CD8-positive, alpha-beta memory T cell (primary cell): ENCODE data around the gene KRTAP29-1. TPM values are rescaled to one million over a fixed set of nuclear protein-coding genes. Genes with fewer than 3 reads are reported as not detected.
A peak's percentile ranks its signal among the peaks of the same experiment; 100 is the strongest.

Experiments used
- CTCF ChIA-PET: fragments of 350-600 bp; sonication (Branson Sonifier 250); formaldehyde crosslinking; loops from one replicate; lab custom pipeline; 2021; ENCODE audit warnings: antibody characterized with exemption; lab: Charles Lee
- POLR2A ChIA-PET: fragments of 350-600 bp; sonication (Branson Sonifier 250); formaldehyde crosslinking; loops from one replicate; lab custom pipeline; 2021; ENCODE audit warnings: antibody characterized with exemption; lab: Charles Lee
- DNase-seq, 5 donors: peaks; one replicate each; pipeline versions ENCODE4 v3.0.0 to v3.0.0-alpha.2; 2020 to 2022; ENCODE audit warnings: mixed read lengths in 1 of 5
- H3K27ac ChIP-seq: one replicate; pipeline ENCODE4 v1.7.0; 2013; ENCODE audit warnings: low read depth, mild to moderate bottlenecking, low read length, moderate library complexity
- H3K27me3 ChIP-seq: 2 replicates; pipeline ENCODE4 v1.7.0; 2013; ENCODE audit warnings: low read length, mild to moderate bottlenecking; ENCODE audit not compliant: insufficient read depth, poor library complexity, severe bottlenecking
- H3K36me3 ChIP-seq: 2 replicates; pipeline ENCODE4 v1.7.0; 2013; ENCODE audit warnings: mild to moderate bottlenecking, low read length, moderate library complexity; ENCODE audit not compliant: insufficient read depth
- H3K4me1 ChIP-seq: 2 replicates; pipeline ENCODE4 v1.7.0; 2013; ENCODE audit warnings: mild to moderate bottlenecking, low read length, moderate library complexity; ENCODE audit not compliant: insufficient read depth
- H3K4me3 ChIP-seq: 2 replicates; pipeline ENCODE4 v1.7.0; 2013; ENCODE audit warnings: mild to moderate bottlenecking, low read length
- H3K9me3 ChIP-seq: 2 replicates; pipeline ENCODE4 v1.7.0; 2013; ENCODE audit warnings: mild to moderate bottlenecking, low read length
- H3K27ac Mint-ChIP-seq, 8 donors: one replicate each; pipeline ENCODE4 v1.8.0; 2020 to 2021; ENCODE audit warnings: mixed read lengths in 8 of 8, mild to moderate bottlenecking in 6 of 8, inconsistent platforms in 3 of 8, moderate library complexity in 3 of 8
- H3K27me3 Mint-ChIP-seq, 2 donors: one replicate each; pipeline ENCODE4 v1.8.0; 2020 to 2021; ENCODE audit warnings: mixed read lengths in 2 of 2, mild to moderate bottlenecking in 1 of 2, moderate library complexity in 1 of 2
- H3K36me3 Mint-ChIP-seq, 3 donors: one replicate each; pipeline ENCODE4 v1.8.0; 2020 to 2021; ENCODE audit warnings: mixed read lengths in 3 of 3, inconsistent platforms in 1 of 3, mild to moderate bottlenecking in 1 of 3
- H3K4me1 Mint-ChIP-seq, 3 donors: one replicate each; pipeline ENCODE4 v1.8.0; 2020 to 2021; ENCODE audit warnings: mixed read lengths in 3 of 3, inconsistent platforms in 1 of 3, mild to moderate bottlenecking in 1 of 3
- H3K4me3 Mint-ChIP-seq, 7 donors: one replicate each; pipeline ENCODE4 v1.8.0; 2020 to 2021; ENCODE audit warnings: mixed read lengths in 7 of 7, mild to moderate bottlenecking in 6 of 7, moderate library complexity in 4 of 7, inconsistent platforms in 2 of 7
- H3K9me3 Mint-ChIP-seq, 5 donors: one replicate each; pipeline ENCODE4 v1.8.0; 2020 to 2022; ENCODE audit warnings: mixed read lengths in 5 of 5, mild to moderate bottlenecking in 3 of 5, moderate library complexity in 2 of 5, inconsistent platforms in 1 of 5
- polyA plus RNA-seq: library from polyadenylated mRNA; unstranded; fragments of 300-500 nt; fragmentation: Illumina TruSeq; gene quantifications from one replicate; pipeline ENCODE4 v1.2.3, GENCODE V29; 2021
- total RNA-seq, 2 experiments: library from RNA; stranded (reverse); gene quantifications; one replicate each; pipeline ENCODE4 v1.2.3, GENCODE V29; 2021

KRTAP29-1 gene
- total and polyA plus RNA-seq, 3 experiments from 2014 or later, result 0.22 TPM; not detected in 2

- Mint-ChIP-seq H3K4me3 (peak overlapping the region in 6 of 7 donors; percentile 40 to 85 (median 58)), H3K27ac (peak overlapping the region; percentile 26 to 90 (median 80)), H3K27me3 (no peaks in the 10 kb centered on the region), H3K36me3 (peaks cover 0 to 4% (median 0%) of the 10 kb centered on the region in 3 donors), H3K9me3 (no peaks in the 10 kb centered on the region), H3K4me1 (peaks cover 59 to 67% (median 65%) of the 10 kb centered on the region in 3 donors)
- H3K4me1 ChIP-seq, result peaks cover 62% of the 10 kb centered on the region
- peak in 3 of 5 donors; percentile 20 to 65 (median 24) for DNase-seq
- H3K27me3 ChIP-seq, result no peaks in the 10 kb centered on the region
- POLR2A ChIA-PET, result no interaction called here
- H3K36me3 ChIP-seq, result no peaks in the 10 kb centered on the region
- H3K27ac ChIP-seq, result no peak overlapping the region
- H3K9me3 ChIP-seq, result no peaks in the 10 kb centered on the region
- H3K4me3 ChIP-seq, result no peak overlapping the region
- CTCF ChIA-PET, result interaction anchor here (1.8 kb wide), 1 partner anchor 11 kb away, joined by 8 read pairs; no protein-coding TSS in a partner anchor
Measured at GRCh38 chr17:41334385-41335305, 32.0 kb upstream of the KRTAP29-1 start.

GRCh38 chr17:41333836-41334235 is 31.2 kb upstream of the KRTAP29-1 start:
- H3K4me3 Mint-ChIP-seq, result peak overlapping the region in 3 of 7 donors; percentile 13 to 59 (median 30)
- no peak for DNase-seq
- POLR2A ChIA-PET, result interaction anchor here (0.9 kb wide), 1 partner anchor 121 kb away, joined by 3 read pairs; no protein-coding TSS in a partner anchor

GRCh38 chr17:41333098-41333497 is 30.4 kb upstream of the KRTAP29-1 start:
- H3K9me3 ChIP-seq, result no peaks in the 10 kb centered on the region
- CTCF ChIA-PET, result interaction anchor here (1.8 to 2.8 kb wide), 2 partner anchors 10 kb away, joined by 8 to 18 read pairs; no protein-coding TSS in a partner anchor
- Mint-ChIP-seq H3K27ac (peak overlapping the region in 6 of 8 donors; percentile 27 to 93 (median 60)), H3K9me3 (no peaks in the 10 kb centered on the region), H3K4me3 (no peak overlapping the region), H3K4me1 (peaks cover 48 to 59% (median 57%) of the 10 kb centered on the region in 3 donors), H3K36me3 (peaks cover 0 to 4% (median 0%) of the 10 kb centered on the region in 3 donors), H3K27me3 (no peaks in the 10 kb centered on the region)
- DNase-seq, result no peak
- peaks cover 56% of the 10 kb centered on the region for H3K4me1 ChIP-seq
- H3K27me3 ChIP-seq, result no peaks in the 10 kb centered on the region
- no peak overlapping the region for H3K27ac ChIP-seq
- no peak overlapping the region for H3K4me3 ChIP-seq
- POLR2A ChIA-PET, result interaction anchor here (0.9 kb wide), 1 partner anchor 121 kb away, joined by 3 read pairs; no protein-coding TSS in a partner anchor
- no peaks in the 10 kb centered on the region for H3K36me3 ChIP-seq

More at GRCh38 chr17:41333836-41334235, 31.2 kb upstream of the KRTAP29-1 start:
- Histone ChIP-seq H3K27ac (no peak overlapping the region), H3K27me3 (no peaks in the 10 kb centered on the region), H3K4me1 (peaks cover 56% of the 10 kb centered on the region), H3K4me3 (no peak overlapping the region), H3K9me3 (no peaks in the 10 kb centered on the region), H3K36me3 (no peaks in the 10 kb centered on the region)
- CTCF ChIA-PET, result interaction anchor here (1.8 kb wide), 1 partner anchor 11 kb away, joined by 8 read pairs; no protein-coding TSS in a partner anchor
- peaks cover 0 to 4% (median 0%) of the 10 kb centered on the region in 3 donors for H3K36me3 Mint-ChIP-seq
- H3K4me1 Mint-ChIP-seq, result peaks cover 51 to 61% (median 59%) of the 10 kb centered on the region in 3 donors
- no peaks in the 10 kb centered on the region for H3K27me3 Mint-ChIP-seq
- H3K27ac Mint-ChIP-seq, result peak overlapping the region in 7 of 8 donors; percentile 45 to 85 (median 72)
- no peaks in the 10 kb centered on the region for H3K9me3 Mint-ChIP-seq

- H3K36me3 Mint-ChIP-seq, result peaks cover 0 to 4% (median 0%) of the 10 kb centered on the region in 3 donors
- peaks cover 43 to 53% (median 51%) of the 10 kb centered on the region in 3 donors for H3K4me1 Mint-ChIP-seq
- H3K27me3 ChIP-seq, result no peaks in the 10 kb centered on the region
- POLR2A ChIA-PET, result no interaction called here
- peaks cover 56% of the 10 kb centered on the region for H3K4me1 ChIP-seq
- H3K27ac Mint-ChIP-seq, result peak overlapping the region in 3 of 8 donors; percentile 25 to 73 (median 48)
- no peaks in the 10 kb centered on the region for H3K27me3 Mint-ChIP-seq
- no peak for DNase-seq
- no peak overlapping the region for H3K4me3 ChIP-seq
- H3K9me3 Mint-ChIP-seq, result no peaks in the 10 kb centered on the region
- no peak overlapping the region for H3K4me3 Mint-ChIP-seq
- H3K9me3 ChIP-seq, result no peaks in the 10 kb centered on the region
- no peaks in the 10 kb centered on the region for H3K36me3 ChIP-seq
- CTCF ChIA-PET, result interaction anchor here (1.0 to 2.8 kb wide), 3 partner anchors 9 to 16 kb away, joined by 3 to 18 read pairs (median 4); no protein-coding TSS in a partner anchor
- no peak overlapping the region for H3K27ac ChIP-seq
Measured at GRCh38 chr17:41332239-41332638, 29.6 kb upstream of the KRTAP29-1 start.

- H3K27me3 ChIP-seq, result no peaks in the 10 kb centered on the region
- CTCF ChIA-PET, result interaction anchor here (1.0 to 2.8 kb wide), 3 partner anchors 9 to 17 kb away, joined by 3 to 18 read pairs (median 4); no protein-coding TSS in a partner anchor
- peaks cover 57% of the 10 kb centered on the region for H3K4me1 ChIP-seq
- H3K36me3 Mint-ChIP-seq, result peaks cover 0 to 4% (median 0%) of the 10 kb centered on the region in 3 donors
- no peak overlapping the region for H3K4me3 ChIP-seq
- peaks cover 47 to 57% (median 52%) of the 10 kb centered on the region in 3 donors for H3K4me1 Mint-ChIP-seq
- no peaks in the 10 kb centered on the region for H3K36me3 ChIP-seq
- H3K9me3 ChIP-seq, result no peaks in the 10 kb centered on the region
- H3K27ac Mint-ChIP-seq, result peak overlapping the region in 1 of 8 donors; percentile 43
- no peak overlapping the region for H3K4me3 Mint-ChIP-seq
- no peaks in the 10 kb centered on the region for H3K27me3 Mint-ChIP-seq
- no peaks in the 10 kb centered on the region for H3K9me3 Mint-ChIP-seq
- no peak for DNase-seq
- POLR2A ChIA-PET, result no interaction called here
- no peak overlapping the region for H3K27ac ChIP-seq
Measured at GRCh38 chr17:41331606-41332005, 29.0 kb upstream of the KRTAP29-1 start.

DNA sequence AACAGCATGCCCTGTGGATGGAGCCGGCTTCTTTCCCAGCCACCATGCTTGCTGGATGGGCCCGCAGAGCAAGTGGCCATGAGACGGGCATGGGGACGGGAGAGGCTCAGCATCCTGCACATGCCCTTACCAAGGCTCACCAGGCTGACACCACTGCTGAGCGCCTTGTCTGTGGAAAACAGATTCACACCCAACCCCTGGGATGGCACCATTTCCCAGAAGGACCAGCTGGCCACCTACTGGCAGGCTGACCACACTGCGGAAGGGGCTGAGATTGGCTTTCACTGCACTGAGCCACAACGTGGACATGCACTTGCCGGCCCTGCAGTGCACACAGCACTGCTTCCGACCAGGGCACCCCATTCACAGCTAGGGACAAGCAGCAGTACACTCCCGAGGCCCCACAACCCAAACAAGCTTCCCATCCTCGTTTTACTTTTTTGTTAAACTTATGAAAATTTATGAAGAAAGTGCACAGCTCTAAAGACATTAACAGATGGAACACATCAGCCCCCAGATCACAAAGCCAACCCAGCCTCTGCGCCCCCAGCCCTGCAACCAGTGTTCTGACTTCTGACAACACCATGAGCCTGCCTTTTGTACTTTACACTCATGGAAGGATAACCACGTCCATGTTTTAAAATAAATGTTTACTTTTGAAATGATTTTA is 26.8 kb upstream of the KRTAP29-1 start:
- peaks cover 47% of the 10 kb centered on the region for H3K4me1 ChIP-seq
- H3K9me3 Mint-ChIP-seq, result no peaks in the 10 kb centered on the region
- no peaks in the 10 kb centered on the region for H3K27me3 ChIP-seq
- peak overlapping the region in 1 of 8 donors; percentile 38 for H3K27ac Mint-ChIP-seq
- ChIA-PET POLR2A (no interaction called here), CTCF (interaction anchor here (1.5 kb wide), 1 partner anchor 9 kb away, joined by 5 read pairs; no protein-coding TSS in a partner anchor)
- no peaks in the 10 kb centered on the region for H3K36me3 ChIP-seq
- no peaks in the 10 kb centered on the region for H3K9me3 ChIP-seq
- H3K4me3 Mint-ChIP-seq, result no peak overlapping the region
- H3K4me3 ChIP-seq, result no peak overlapping the region
- H3K27ac ChIP-seq, result no peak overlapping the region
- H3K27me3 Mint-ChIP-seq, result no peaks in the 10 kb centered on the region
- no peak for DNase-seq
- peaks cover 33 to 53% (median 48%) of the 10 kb centered on the region in 3 donors for H3K4me1 Mint-ChIP-seq
- peaks cover 0 to 4% (median 0%) of the 10 kb centered on the region in 3 donors for H3K36me3 Mint-ChIP-seq

GRCh38 chr17:41328207-41328606 is 25.6 kb upstream of the KRTAP29-1 start:
- no peaks in the 10 kb centered on the region for H3K27me3 ChIP-seq
- CTCF ChIA-PET, result no interaction called here
- POLR2A ChIA-PET, result no interaction called here

More at GRCh38 chr17:41328207-41328606, 25.6 kb upstream of the KRTAP29-1 start:
- no peak for DNase-seq
- Histone ChIP-seq H3K4me1 (peaks cover 44% of the 10 kb centered on the region), H3K4me3 (no peak overlapping the region), H3K9me3 (no peaks in the 10 kb centered on the region), H3K36me3 (no peaks in the 10 kb centered on the region), H3K27ac (no peak overlapping the region)
- Mint-ChIP-seq H3K9me3 (no peaks in the 10 kb centered on the region), H3K27me3 (no peaks in the 10 kb centered on the region), H3K4me3 (peak overlapping the region in 1 of 7 donors; percentile 77), H3K36me3 (peaks cover 0 to 4% (median 0%) of the 10 kb centered on the region in 3 donors), H3K27ac (peak overlapping the region in 3 of 8 donors; percentile 52 to 68 (median 54)), H3K4me1 (peaks cover 31 to 53% (median 48%) of the 10 kb centered on the region in 3 donors)
